ENCODE results near the gene DTX4.
A peak's percentile ranks its signal among the peaks of the same experiment; 100 is the strongest.
"Not testable (repeated sequence)": the region's sequence is repeated elsewhere in the genome, so short reads cannot be mapped to it uniquely, and the experiment has no call there.

DTX4 gene

DNA sequence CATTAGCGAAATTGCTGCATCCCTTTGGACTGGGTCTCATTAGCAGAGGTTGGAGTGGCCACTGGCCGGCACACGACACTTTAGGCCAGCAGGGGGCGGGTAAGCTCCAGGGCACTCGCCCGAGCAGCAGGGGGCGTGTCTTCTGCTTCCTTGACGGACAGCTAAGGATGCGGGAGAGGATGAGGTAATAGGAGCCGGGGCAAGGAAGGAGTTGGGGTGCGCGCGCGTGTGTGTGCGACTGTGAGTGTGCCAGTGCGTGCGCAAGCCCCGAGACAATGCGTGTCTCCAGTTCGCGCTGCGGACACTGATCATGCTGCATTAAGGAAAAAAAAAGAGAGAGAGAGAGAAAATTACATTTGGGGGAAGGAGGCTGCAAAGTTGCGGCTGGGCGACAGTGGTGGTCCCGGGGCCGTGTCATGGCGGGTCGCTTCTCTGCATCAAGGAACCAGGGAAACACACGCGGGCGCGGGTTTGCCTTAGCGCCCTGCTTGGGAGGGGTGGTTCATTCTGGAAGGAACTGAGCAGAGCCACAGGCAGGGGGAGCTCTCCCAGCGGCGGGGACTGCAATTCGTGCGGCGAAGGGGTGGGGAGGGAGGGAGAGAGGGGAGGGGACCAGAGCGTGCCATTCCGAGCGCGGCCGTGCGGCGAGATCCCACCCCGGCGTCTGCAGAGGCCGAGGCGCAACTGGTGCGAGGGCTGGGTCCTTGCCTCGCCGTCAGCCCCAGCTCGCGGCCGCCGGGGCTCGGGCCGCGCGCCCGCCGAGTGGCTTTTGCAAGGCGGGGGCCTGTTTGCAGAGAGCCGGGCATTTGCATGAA, at the start of gene DTX4:
Gene DTX4, plus strand, starts transcription at position 625 of the 815 bp plus-strand sequence. CDS start 464 bp downstream, outside the sequence.
- ATAC-seq (ENCODE audit: insufficient read depth, low read depth) (peak; percentile 87), DNase-seq (peak; percentile 91)
- peak within 1 kb of the TSS; percentile 83 for H3K4me2 ChIP-seq (ENCODE audit: insufficient read depth, low read length)
- H3K27me3 ChIP-seq (ENCODE audit: insufficient read depth, low read length, poor library complexity): peaks cover 3% of the 10 kb centered on the region
- TF ChIP-seq EZH2 (IDR thresholded peaks at IDR 0.05; ENCODE audit: borderline replicate concordance, low read depth, low read length, severe bottlenecking): no peak
- peak; percentile 90 for TF ChIP-seq CTCF (IDR thresholded peaks at IDR 0.05; ENCODE audit: borderline replicate concordance, extremely low read depth, low read length, poor library complexity, severe bottlenecking)
- peak within 1 kb of the TSS; percentile 85 for H2AFZ ChIP-seq (ENCODE audit: low read depth, low read length)
- H3K9ac ChIP-seq (ENCODE audit: low read depth, low read length): peak within 1 kb of the TSS; percentile 60
- H3K4me1 ChIP-seq (ENCODE audit: insufficient read depth, low read length): peaks cover 18% of the 10 kb centered on the region
- peak within 1 kb of the TSS; percentile 19 to 61; a peak in 3 of 4 replicates for H3K4me3 ChIP-seq (ENCODE audit: low read depth in 1 of 2, low read length in 2 of 2)
- H3K79me2 ChIP-seq (ENCODE audit: insufficient read depth, low read length): no peaks in the 10 kb centered on the region
- H3K27ac ChIP-seq (ENCODE audit: low read length): peak within 1 kb of the TSS; percentile 65
- H4K20me1 ChIP-seq (ENCODE audit: insufficient read depth, low read length): no peaks in the 10 kb centered on the region
- H3K9me3 ChIP-seq (ENCODE audit: insufficient read depth, low read length, severe bottlenecking): no peaks in the 10 kb centered on the region
- no peaks in the 10 kb centered on the region for H3K36me3 ChIP-seq (ENCODE audit: insufficient read depth, low read length)

- Histone ChIP-seq H3K79me2 (ENCODE audit: insufficient read depth, low read length) (peaks cover 6% of the 10 kb centered on the region), H4K20me1 (ENCODE audit: insufficient read depth, low read length) (no peaks in the 10 kb centered on the region), H3K4me2 (ENCODE audit: insufficient read depth, low read length) (peak overlapping the region; percentile 51), H3K9me3 (ENCODE audit: insufficient read depth, low read length, severe bottlenecking) (peaks cover 22% of the 10 kb centered on the region), H3K36me3 (ENCODE audit: insufficient read depth, low read length) (peaks cover 64% of the 10 kb centered on the region), H3K4me3 (ENCODE audit: low read depth in 1 of 2, low read length in 2 of 2) (no peak overlapping the region), H3K4me1 (ENCODE audit: insufficient read depth, low read length) (peaks cover 17% of the 10 kb centered on the region), H3K27me3 (ENCODE audit: insufficient read depth, low read length, poor library complexity) (no peaks in the 10 kb centered on the region), H3K9ac (ENCODE audit: low read depth, low read length) (peak overlapping the region; percentile 27; the same call in 1 of the 2 replicates), H3K27ac (ENCODE audit: low read length) (peak overlapping the region; percentile 33; the same call in 1 of the 2 replicates), H2AFZ (ENCODE audit: low read depth, low read length) (0 out of 2 replicates have a peak overlapping the region, but pooled peaks have one; percentile 52)
- DNase-seq (peak; percentile 86), ATAC-seq (ENCODE audit: insufficient read depth, low read depth) (peak; percentile 98)
- TF ChIP-seq CTCF (IDR thresholded peaks at IDR 0.05; ENCODE audit: borderline replicate concordance, extremely low read depth, low read length, poor library complexity, severe bottlenecking): peak; percentile 99
- TF ChIP-seq EZH2 (IDR thresholded peaks at IDR 0.05; ENCODE audit: borderline replicate concordance, low read depth, low read length, severe bottlenecking): no peak
These were observed 36.1 kb upstream of the DTX4 start for GRCh38 chr11:59135648-59136461.

DNA sequence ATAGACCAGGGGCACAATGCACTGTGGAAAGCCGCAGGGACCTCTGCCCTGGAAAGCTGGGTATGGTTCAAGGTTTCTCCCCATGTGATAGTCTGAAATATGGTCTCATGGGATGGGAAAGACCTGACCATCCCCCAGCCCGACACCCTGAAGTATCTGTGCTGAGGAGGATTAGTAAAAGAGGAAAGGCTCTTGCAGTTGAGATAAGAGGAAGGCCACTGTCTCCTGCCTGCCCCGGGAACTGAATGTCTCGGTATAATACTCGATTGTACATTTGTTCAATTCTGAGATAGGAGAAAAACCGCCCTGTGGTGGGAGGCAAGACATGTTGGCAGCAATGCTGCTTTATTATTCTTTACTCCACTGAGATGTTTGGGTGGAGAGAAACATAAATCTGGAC, 35.4 kb upstream of the DTX4 start:
- H2AFZ ChIP-seq (ENCODE audit: low read depth, low read length); DNase-seq; ATAC-seq (ENCODE audit: insufficient read depth, low read depth); H3K27ac ChIP-seq (ENCODE audit: low read length); H3K27me3 ChIP-seq (ENCODE audit: insufficient read depth, low read length, poor library complexity); H3K4me3 ChIP-seq (ENCODE audit: low read depth in 1 of 2, low read length in 2 of 2); H3K9ac ChIP-seq (ENCODE audit: low read depth, low read length); H3K4me2 ChIP-seq (ENCODE audit: insufficient read depth, low read length); H4K20me1 ChIP-seq (ENCODE audit: insufficient read depth, low read length): not testable (repeated sequence)
- Histone ChIP-seq H3K9me3 (ENCODE audit: insufficient read depth, low read length, severe bottlenecking) (peaks cover 19% of the 10 kb centered on the region), H3K4me1 (ENCODE audit: insufficient read depth, low read length) (peaks cover 24% of the 10 kb centered on the region), H3K79me2 (ENCODE audit: insufficient read depth, low read length) (peaks cover 13% of the 10 kb centered on the region), H3K36me3 (ENCODE audit: insufficient read depth, low read length) (peaks cover 61% of the 10 kb centered on the region)
